HepG2 (cell line): ENCODE data around the gene TGM6. TPM values are rescaled to one million over a fixed set of nuclear protein-coding genes. Genes with fewer than 3 reads are reported as not detected.
A peak's percentile ranks its signal among the peaks of the same experiment; 100 is the strongest.

Experiments used
- AGO2 ChIP-seq: fragments of 200-400 bp; formaldehyde crosslinking; optimal IDR thresholded peaks from 2 replicates; pipeline ENCODE3; 2017; ENCODE audit warnings: mild to moderate bottlenecking, low read depth, low read length, moderate library complexity
- CCDC6 ChIP-seq: sonication (generic); formaldehyde crosslinking; IDR thresholded peaks from 2 replicates; pipeline ENCODE4 v1.8.1; 2022; ENCODE audit warnings: mild to moderate bottlenecking, missing genetic modification reagents, moderate library complexity
- ETV6 ChIP-seq: sonication (generic); formaldehyde crosslinking; conservative IDR thresholded peaks from 2 replicates; pipeline ENCODE4 v1.4.0; 2020; ENCODE audit warnings: missing genetic modification reagents
- GPN1 ChIP-seq: sonication (generic); formaldehyde crosslinking; IDR thresholded peaks from 2 replicates; pipeline ENCODE4 v1.5.1; 2020; ENCODE audit warnings: missing genetic modification reagents, borderline replicate concordance
- HNF4A ChIP-seq: sonication (generic); formaldehyde crosslinking; IDR thresholded peaks from 2 replicates; pipeline ENCODE4 v1.4.0; 2020; ENCODE audit warnings: missing genetic modification reagents
- HNRNPH1 ChIP-seq: fragments of 200-400 bp; formaldehyde crosslinking; optimal IDR thresholded peaks from 2 replicates; pipeline ENCODE3; 2017; ENCODE audit warnings: mild to moderate bottlenecking, low read depth, low read length
- ISX ChIP-seq: sonication (generic); formaldehyde crosslinking; conservative IDR thresholded peaks from 2 replicates; pipeline ENCODE4 v1.5.0; 2020; ENCODE audit warnings: missing genetic modification reagents
- MEIS2 ChIP-seq: sonication (generic); formaldehyde crosslinking; IDR thresholded peaks from 2 replicates; pipeline ENCODE4 v1.9.0; 2021; ENCODE audit warnings: mild to moderate bottlenecking, missing genetic modification reagents
- PHF5A ChIP-seq: IDR thresholded peaks from one replicate; pipeline ENCODE4 v1.6.1; 2018; ENCODE audit warnings: low read depth, missing genetic modification reagents; ENCODE audit not compliant: unreplicated experiment
- POLR2A ChIP-seq, 2 experiments: IDR thresholded peaks; 2 replicates each; pipeline ENCODE4 v1.6.1; 2011; ENCODE audit warnings: low read depth in 2 of 2, low read length in 2 of 2, mild to moderate bottlenecking in 1 of 2, moderate library complexity in 1 of 2; ENCODE audit not compliant: insufficient read depth in 1 of 2
- PPARG ChIP-seq: conservative IDR thresholded peaks from 2 replicates; pipeline ENCODE4 v1.6.1; 2016; ENCODE audit warnings: missing biosample characterization, missing genetic modification reagents
- RAD21 ChIP-seq: fragments of 450-650 bp; formaldehyde crosslinking; IDR thresholded peaks from 2 replicates; pipeline ENCODE4 v1.5.0; 2020; ENCODE audit warnings: mild to moderate bottlenecking
- RAD51 ChIP-seq: fragments of 450-650 bp; IDR thresholded peaks from 2 replicates; pipeline ENCODE4 v1.6.1; 2016; ENCODE audit warnings: borderline replicate concordance
- RFX1 ChIP-seq: fragments of 450-650 bp; IDR thresholded peaks from 2 replicates; pipeline ENCODE4 v1.6.1; 2017
- ZFP62 ChIP-seq: sonication (generic); formaldehyde crosslinking; IDR thresholded peaks from 2 replicates; pipeline ENCODE4 v1.4.0; 2020; ENCODE audit warnings: missing genetic modification reagents
- ZNF616 ChIP-seq: sonication (generic); formaldehyde crosslinking; IDR thresholded peaks from 2 replicates; pipeline ENCODE4 v1.5.0; 2020; ENCODE audit warnings: low read depth, mild to moderate bottlenecking, missing genetic modification reagents
- ZSCAN9 ChIP-seq: IDR thresholded peaks from 2 replicates; pipeline ENCODE4 v1.6.1; 2016; ENCODE audit warnings: borderline replicate concordance
- polyA plus RNA-seq, 8 experiments: library from polyadenylated mRNA; depleted of rRNA in 3 of 8; stranded (reverse) in 7 of 8; unstranded in 1 of 8; fragments of >200 nt; fragmentation: Illumina TruSeq in 4 of 8; extraction: Trizol in 4 of 8; gene quantifications; 2 replicates each; pipeline versions ENCODE4 v1.2.1 to v1.2.3, GENCODE V29; 2011 to 2016; ENCODE audit warnings: low read depth in 4 of 8, missing spikeins in 1 of 8, mixed read lengths in 1 of 8; ENCODE audit not compliant: insufficient read depth in 1 of 8
- total RNA-seq, 5 experiments: library from RNA; depleted of rRNA; stranded (reverse); fragments of >200 nt; fragmentation: Illumina TruSeq; extraction: Trizol; gene quantifications; 2 replicates each; pipeline ENCODE4 v1.2.3, GENCODE V29; 2016; ENCODE audit warnings: low read depth in 1 of 5
- TF ChIP-seq, protein P1 (sequence below): sonication (generic); formaldehyde crosslinking; IDR thresholded peaks from 2 replicates; pipeline ENCODE4 v1.5.0; 2020; ENCODE audit warnings: mild to moderate bottlenecking, missing genetic modification reagents, moderate library complexity
- TF ChIP-seq, protein P2 (sequence below): sonication (generic); formaldehyde crosslinking; IDR thresholded peaks from 2 replicates; pipeline ENCODE4 v1.4.0; 2020; ENCODE audit warnings: mild to moderate bottlenecking, missing genetic modification reagents
- TF ChIP-seq, protein P3 (sequence below): sonication (generic); formaldehyde crosslinking; IDR thresholded peaks from 2 replicates; pipeline ENCODE4 v1.8.1; 2023; ENCODE audit warnings: missing genetic modification reagents, mild to moderate bottlenecking, borderline replicate concordance
- TF ChIP-seq, protein P4 (sequence below): IDR thresholded peaks from 2 replicates; pipeline ENCODE4 v1.6.1; 2016; ENCODE audit warnings: mild to moderate bottlenecking, missing biosample characterization, missing genetic modification reagents
- TF ChIP-seq, protein P5 (sequence below): sonication (generic); formaldehyde crosslinking; IDR thresholded peaks from 2 replicates; pipeline ENCODE4 v1.4.0; 2020; ENCODE audit warnings: missing genetic modification reagents, borderline replicate concordance

Gene TGM6
- total and polyA plus RNA-seq, 2 of the 13 experiments (the other 11 are each of a cell fraction or from before 2014, with no cell fraction given), result not detected

DNA sequence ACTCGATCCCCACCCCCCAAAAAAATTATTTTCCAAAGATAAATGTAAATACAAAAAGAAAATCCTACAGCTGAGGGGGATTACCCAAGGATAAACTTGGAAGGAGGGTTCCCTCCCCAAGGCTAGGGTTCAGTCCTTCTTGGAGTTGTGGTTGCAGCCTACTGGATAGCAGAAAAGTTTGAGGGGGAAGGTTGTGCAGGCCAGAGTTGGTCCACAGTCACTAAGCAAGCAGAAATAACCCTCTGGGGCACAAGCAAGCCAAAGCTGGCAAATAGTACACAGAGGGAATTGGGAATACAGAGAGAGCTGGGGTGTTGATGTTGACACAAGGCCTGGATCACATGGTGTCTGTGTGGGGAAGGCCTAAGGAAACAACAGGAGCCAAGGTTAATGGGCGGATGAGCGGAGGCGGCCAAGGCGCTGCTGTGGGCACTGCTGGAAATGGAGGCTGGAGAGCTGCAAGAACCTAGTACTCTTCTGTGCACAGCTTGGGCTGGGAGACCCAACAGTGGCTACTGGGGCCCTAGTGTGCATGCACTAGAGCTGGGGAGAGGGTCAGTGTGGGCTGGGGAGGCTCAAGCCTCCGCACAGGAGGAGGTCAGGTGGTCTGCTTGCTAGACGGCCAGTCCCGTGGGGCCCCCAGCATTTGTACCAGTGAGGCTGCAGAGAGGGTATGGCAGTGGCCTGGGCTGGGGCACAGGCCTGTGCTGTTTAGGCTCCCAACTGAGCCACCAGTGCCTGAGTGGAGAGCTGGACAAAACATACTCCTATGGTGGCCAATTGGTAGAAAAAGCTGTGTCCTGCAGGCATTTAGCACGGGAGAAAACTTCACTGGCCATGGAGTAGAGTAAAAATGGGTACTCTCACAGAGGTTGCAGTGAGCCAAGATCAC, 95.4 kb downstream of the TGM6 start (continued):
- peak; percentile 96 for TF ChIP-seq ZSCAN9 (CRISPR knock-in tag)
- TF ChIP-seq CCDC6 (CRISPR knock-in tag), result peak; percentile 68
- TF ChIP-seq GPN1 (CRISPR knock-in tag), result no peak
- no peak for TF ChIP-seq ZFP62 (CRISPR knock-in tag)
- peak; percentile 68 for TF ChIP-seq HNF4A (CRISPR knock-in tag)
- TF ChIP-seq PHF5A (CRISPR knock-in tag), result no peak
- TF ChIP-seq, protein P1, sequence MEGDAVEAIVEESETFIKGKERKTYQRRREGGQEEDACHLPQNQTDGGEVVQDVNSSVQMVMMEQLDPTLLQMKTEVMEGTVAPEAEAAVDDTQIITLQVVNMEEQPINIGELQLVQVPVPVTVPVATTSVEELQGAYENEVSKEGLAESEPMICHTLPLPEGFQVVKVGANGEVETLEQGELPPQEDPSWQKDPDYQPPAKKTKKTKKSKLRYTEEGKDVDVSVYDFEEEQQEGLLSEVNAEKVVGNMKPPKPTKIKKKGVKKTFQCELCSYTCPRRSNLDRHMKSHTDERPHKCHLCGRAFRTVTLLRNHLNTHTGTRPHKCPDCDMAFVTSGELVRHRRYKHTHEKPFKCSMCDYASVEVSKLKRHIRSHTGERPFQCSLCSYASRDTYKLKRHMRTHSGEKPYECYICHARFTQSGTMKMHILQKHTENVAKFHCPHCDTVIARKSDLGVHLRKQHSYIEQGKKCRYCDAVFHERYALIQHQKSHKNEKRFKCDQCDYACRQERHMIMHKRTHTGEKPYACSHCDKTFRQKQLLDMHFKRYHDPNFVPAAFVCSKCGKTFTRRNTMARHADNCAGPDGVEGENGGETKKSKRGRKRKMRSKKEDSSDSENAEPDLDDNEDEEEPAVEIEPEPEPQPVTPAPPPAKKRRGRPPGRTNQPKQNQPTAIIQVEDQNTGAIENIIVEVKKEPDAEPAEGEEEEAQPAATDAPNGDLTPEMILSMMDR (CRISPR knock-in tag), result peak; percentile 31
- TF ChIP-seq ZNF616 (CRISPR knock-in tag), result no peak
- no peak for TF ChIP-seq ETV6 (CRISPR knock-in tag)
- TF ChIP-seq, protein P2, sequence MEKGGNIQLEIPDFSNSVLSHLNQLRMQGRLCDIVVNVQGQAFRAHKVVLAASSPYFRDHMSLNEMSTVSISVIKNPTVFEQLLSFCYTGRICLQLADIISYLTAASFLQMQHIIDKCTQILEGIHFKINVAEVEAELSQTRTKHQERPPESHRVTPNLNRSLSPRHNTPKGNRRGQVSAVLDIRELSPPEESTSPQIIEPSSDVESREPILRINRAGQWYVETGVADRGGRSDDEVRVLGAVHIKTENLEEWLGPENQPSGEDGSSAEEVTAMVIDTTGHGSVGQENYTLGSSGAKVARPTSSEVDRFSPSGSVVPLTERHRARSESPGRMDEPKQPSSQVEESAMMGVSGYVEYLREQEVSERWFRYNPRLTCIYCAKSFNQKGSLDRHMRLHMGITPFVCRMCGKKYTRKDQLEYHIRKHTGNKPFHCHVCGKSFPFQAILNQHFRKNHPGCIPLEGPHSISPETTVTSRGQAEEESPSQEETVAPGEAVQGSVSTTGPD (CRISPR knock-in tag), result no peak
- TF ChIP-seq RAD21, result no peak
- TF ChIP-seq, protein P3, sequence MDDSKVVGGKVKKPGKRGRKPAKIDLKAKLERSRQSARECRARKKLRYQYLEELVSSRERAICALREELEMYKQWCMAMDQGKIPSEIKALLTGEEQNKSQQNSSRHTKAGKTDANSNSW (CRISPR knock-in tag), result no peak
- TF ChIP-seq ISX, result peak; percentile 51; the same call in 1 of the 2 replicates
- peak; percentile 87 for TF ChIP-seq MEIS2 (CRISPR knock-in tag)
- no peak for TF ChIP-seq AGO2
- TF ChIP-seq, protein P4, sequence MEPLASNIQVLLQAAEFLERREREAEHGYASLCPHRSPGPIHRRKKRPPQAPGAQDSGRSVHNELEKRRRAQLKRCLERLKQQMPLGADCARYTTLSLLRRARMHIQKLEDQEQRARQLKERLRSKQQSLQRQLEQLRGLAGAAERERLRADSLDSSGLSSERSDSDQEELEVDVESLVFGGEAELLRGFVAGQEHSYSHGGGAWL (CRISPR knock-in tag), result peak; percentile 49; the same call in 1 of the 2 replicates
- TF ChIP-seq PPARG (CRISPR knock-in tag), result peak; percentile 50; the same call in 1 of the 2 replicates
- TF ChIP-seq RFX1, result no peak
- TF ChIP-seq HNRNPH1, result no peak
- peak; percentile 66; the same call in 1 of the 2 replicates for TF ChIP-seq RAD51
- no peak for TF ChIP-seq POLR2A (IDR thresholded peaks at IDR 0.05; ENCODE audit: insufficient read depth in 1 of 2, low read depth in 2 of 2, low read length in 2 of 2)
- TF ChIP-seq, protein P5, sequence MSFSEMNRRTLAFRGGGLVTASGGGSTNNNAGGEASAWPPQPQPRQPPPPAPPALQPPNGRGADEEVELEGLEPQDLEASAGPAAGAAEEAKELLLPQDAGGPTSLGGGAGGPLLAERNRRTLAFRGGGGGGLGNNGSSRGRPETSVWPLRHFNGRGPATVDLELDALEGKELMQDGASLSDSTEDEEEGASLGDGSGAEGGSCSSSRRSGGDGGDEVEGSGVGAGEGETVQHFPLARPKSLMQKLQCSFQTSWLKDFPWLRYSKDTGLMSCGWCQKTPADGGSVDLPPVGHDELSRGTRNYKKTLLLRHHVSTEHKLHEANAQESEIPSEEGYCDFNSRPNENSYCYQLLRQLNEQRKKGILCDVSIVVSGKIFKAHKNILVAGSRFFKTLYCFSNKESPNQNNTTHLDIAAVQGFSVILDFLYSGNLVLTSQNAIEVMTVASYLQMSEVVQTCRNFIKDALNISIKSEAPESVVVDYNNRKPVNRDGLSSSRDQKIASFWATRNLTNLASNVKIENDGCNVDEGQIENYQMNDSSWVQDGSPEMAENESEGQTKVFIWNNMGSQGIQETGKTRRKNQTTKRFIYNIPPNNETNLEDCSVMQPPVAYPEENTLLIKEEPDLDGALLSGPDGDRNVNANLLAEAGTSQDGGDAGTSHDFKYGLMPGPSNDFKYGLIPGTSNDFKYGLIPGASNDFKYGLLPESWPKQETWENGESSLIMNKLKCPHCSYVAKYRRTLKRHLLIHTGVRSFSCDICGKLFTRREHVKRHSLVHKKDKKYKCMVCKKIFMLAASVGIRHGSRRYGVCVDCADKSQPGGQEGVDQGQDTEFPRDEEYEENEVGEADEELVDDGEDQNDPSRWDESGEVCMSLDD, result no peak; the same call in 1 of the 2 replicates
